Ishikawa (cell line): ENCODE measurements around the gene KIAA1671.

ENCODE experiments used
- CEBPB ChIP-seq: IDR thresholded peaks from 2 replicates; pipeline ENCODE4 v1.6.1; 2012
- CREB1 ChIP-seq: IDR thresholded peaks from 2 replicates; pipeline ENCODE4 v1.6.1; 2012; ENCODE audit warnings: low read depth
- EGR1 ChIP-seq: IDR thresholded peaks from 2 replicates; pipeline ENCODE4 v1.6.1; 2012
- EP300 ChIP-seq: IDR thresholded peaks from 2 replicates; pipeline ENCODE4 v1.6.1; 2012; ENCODE audit warnings: borderline replicate concordance
- FOXM1 ChIP-seq: IDR thresholded peaks from 2 replicates; pipeline ENCODE4 v1.6.1; 2012; ENCODE audit warnings: low read depth, borderline replicate concordance
- MAX ChIP-seq: IDR thresholded peaks from 2 replicates; pipeline ENCODE4 v1.6.1; 2012
- NFIC ChIP-seq: IDR thresholded peaks from 2 replicates; pipeline ENCODE4 v1.6.1; 2012
- RAD21 ChIP-seq: IDR thresholded peaks from 2 replicates; pipeline ENCODE4 v1.6.1; 2012; ENCODE audit warnings: low read depth
- REST ChIP-seq: IDR thresholded peaks from 2 replicates; pipeline ENCODE4 v1.6.1; 2012; ENCODE audit warnings: low read depth, mild to moderate bottlenecking
- TAF1 ChIP-seq: IDR thresholded peaks from 2 replicates; pipeline ENCODE4 v1.6.1; 2012; ENCODE audit warnings: low read depth, mild to moderate bottlenecking
- TCF12 ChIP-seq: IDR thresholded peaks from 2 replicates; pipeline ENCODE4 v1.6.1; 2012; ENCODE audit warnings: low read depth
- TEAD4 ChIP-seq: IDR thresholded peaks from 2 replicates; pipeline ENCODE4 v1.6.1; 2012
- USF1 ChIP-seq: IDR thresholded peaks from 2 replicates; pipeline ENCODE4 v1.6.1; 2012
- YY1 ChIP-seq: IDR thresholded peaks from 2 replicates; pipeline ENCODE4 v1.6.1; 2012; ENCODE audit warnings: low read depth
- ZBTB7A ChIP-seq: IDR thresholded peaks from 2 replicates; pipeline ENCODE4 v1.6.1; 2012; ENCODE audit warnings: low read depth

The KIAA1671 gene

GRCh38 chr22:24951942-24952836 lies at the start of gene KIAA1671:
Gene KIAA1671, plus strand, starts transcription at chr22:24952716. Its CDS starts 75,284 bp downstream, at chr22:25028000.
- TF ChIP-seq YY1 (0 out of 2 replicates have a peak, but pooled peaks have one; percentile 22), CEBPB (no peak), CREB1 (no peak), RAD21 (peak; percentile 93), ZBTB7A (peak; percentile 76), USF1 (no peak), TEAD4 (no peak), EGR1 (0 out of 2 replicates have a peak, but pooled peaks have one; percentile 58), MAX (no peak), TAF1 (peak; percentile 48; the same call in 1 of the 2 replicates)

GRCh38 chr22:24905909-24906308 lies 46.6 kb upstream of the KIAA1671 start:
- TF ChIP-seq CREB1 = no peak
- no peak for TF ChIP-seq CEBPB
- no peak for TF ChIP-seq MAX

GRCh38 chr22:24920029-24920428 lies 32.5 kb upstream of the KIAA1671 start:
- TF ChIP-seq TCF12 (no peak), REST (no peak), CEBPB (no peak), FOXM1 (no peak), TEAD4 (no peak), MAX (no peak), EGR1 (no peak), EP300 (no peak), CREB1 (no peak), TAF1 (no peak), NFIC (no peak), ZBTB7A (no peak), USF1 (no peak), YY1 (no peak), RAD21 (no peak)

GRCh38 chr22:24925586-24926427 lies 26.7 kb upstream of the KIAA1671 start:
- TF ChIP-seq REST = no peak
- TF ChIP-seq FOXM1 = no peak
- TF ChIP-seq EP300 = no peak
- no peak for TF ChIP-seq TCF12
- TF ChIP-seq MAX = no peak

- TF ChIP-seq FOXM1 = no peak
- no peak for TF ChIP-seq USF1
- TF ChIP-seq CEBPB = no peak
- TF ChIP-seq CREB1 = no peak
- no peak for TF ChIP-seq REST
- no peak for TF ChIP-seq EGR1
- no peak for TF ChIP-seq TAF1
- TF ChIP-seq EP300 = no peak
Observed at GRCh38 chr22:24926428-24926725, 26.1 kb upstream of the KIAA1671 start.
